K562 (cell line): Measurements from ENCODE around the gene CMAS. TPM values are rescaled to one million over a fixed set of nuclear protein-coding genes. Genes with fewer than 3 reads are reported as not detected.

ENCODE experiments used
- ATF2 ChIP-seq: sonication (generic); formaldehyde crosslinking; IDR thresholded peaks from 2 replicates; pipeline ENCODE4 v1.8.1; 2022; ENCODE audit warnings: missing genetic modification reagents
- BCL6 ChIP-seq: fragments of 250-450 bp; sonication (Bioruptor Pico); IDR thresholded peaks from 2 replicates; pipeline ENCODE4 v1.4.0; 2020
- CBX8 ChIP-seq: fragments of 200-600 bp; sonication (generic); IDR thresholded peaks from 2 replicates; pipeline ENCODE4 v1.6.1; 2012; ENCODE audit warnings: borderline replicate concordance, mixed run types, low read depth, mild to moderate bottlenecking, moderate library complexity, mixed read lengths, low read length, control low read depth, inconsistent platforms; ENCODE audit not compliant: poor library complexity, severe bottlenecking; ENCODE audit errors: extremely low read depth
- CXXC5 ChIP-seq: fragments of 250-450 bp; sonication (Bioruptor Pico); IDR thresholded peaks from 2 replicates; pipeline ENCODE4 v1.8.0; 2022; ENCODE audit warnings: inconsistent platforms, mild to moderate bottlenecking, moderate library complexity
- DEAF1 ChIP-seq: fragments of 450-650 bp; formaldehyde crosslinking; IDR thresholded peaks from 2 replicates; pipeline ENCODE4 v1.4.0; 2020; ENCODE audit warnings: mild to moderate bottlenecking, moderate library complexity
- DIDO1 ChIP-seq: fragments of 450-650 bp; IDR thresholded peaks from 2 replicates; pipeline ENCODE4 v1.6.1; 2016; ENCODE audit warnings: low read depth, missing biosample characterization, missing genetic modification characterization
- DMBX1 ChIP-seq: fragments of 250-450 bp; sonication (Bioruptor Pico); IDR thresholded peaks from 2 replicates; pipeline ENCODE4 v1.8.0; 2022; ENCODE audit warnings: inconsistent platforms, mild to moderate bottlenecking, moderate library complexity, borderline replicate concordance
- DPF2 ChIP-seq: fragments of 450-650 bp; IDR thresholded peaks from 2 replicates; pipeline ENCODE4 v1.6.1; 2016
- EP400 ChIP-seq: fragments of 450-650 bp; IDR thresholded peaks from 2 replicates; pipeline ENCODE4 v1.6.1; 2017; ENCODE audit warnings: antibody characterized with exemption, mild to moderate bottlenecking, moderate library complexity
- GTF2F1 ChIP-seq: IDR thresholded peaks from 2 replicates; pipeline ENCODE4 v1.6.1; 2011; ENCODE audit warnings: low read depth, low read length, improper control_type of control experiment
- HDAC2 ChIP-seq: fragments of 450-650 bp; IDR thresholded peaks from 2 replicates; pipeline ENCODE4 v1.6.1; 2016; ENCODE audit warnings: mild to moderate bottlenecking
- KLF13 ChIP-seq: fragments of 450-650 bp; IDR thresholded peaks from 2 replicates; pipeline ENCODE4 v1.6.1; 2016; ENCODE audit warnings: missing genetic modification characterization, low read depth, mild to moderate bottlenecking, missing compliant biosample characterization, moderate library complexity, borderline replicate concordance
- KLF6 ChIP-seq: fragments of 250-450 bp; sonication (Bioruptor Pico); IDR thresholded peaks from 2 replicates; pipeline ENCODE4 v1.4.0; 2020; ENCODE audit warnings: mild to moderate bottlenecking, moderate library complexity, borderline replicate concordance
- PKNOX1 ChIP-seq: fragments of 450-650 bp; IDR thresholded peaks from 2 replicates; pipeline ENCODE4 v1.6.1; 2016
- POLR2AphosphoS2 ChIP-seq: IDR thresholded peaks from 2 replicates; pipeline ENCODE4 v1.6.1; 2012; ENCODE audit warnings: low read length, improper control_type of control experiment
- RBM15 ChIP-seq: fragments of 200-400 bp; formaldehyde crosslinking; IDR thresholded peaks from 2 replicates; pipeline ENCODE4 v1.6.1; 2018; ENCODE audit warnings: mild to moderate bottlenecking, low read length, moderate library complexity; ENCODE audit not compliant: insufficient read depth
- STAT5A ChIP-seq: IDR thresholded peaks from 2 replicates; pipeline ENCODE4 v1.6.1; 2012; ENCODE audit warnings: low read length, inconsistent platforms, borderline replicate concordance
- SUPT5H ChIP-seq: fragments of 450-650 bp; IDR thresholded peaks from 2 replicates; pipeline ENCODE4 v1.6.1; 2016
- TAF9B ChIP-seq: fragments of 450-650 bp; IDR thresholded peaks from 2 replicates; pipeline ENCODE4 v1.6.1; 2018; ENCODE audit warnings: mild to moderate bottlenecking; ENCODE audit not compliant: partially characterized antibody
- TEAD1 ChIP-seq, 2 experiments: fragments of 450-650 bp in 1 of 2; sonication (generic) in 1 of 2; formaldehyde crosslinking; IDR thresholded peaks; 2 replicates each; pipeline versions ENCODE4 v1.4.0 to v1.8.0; 2020 to 2022; ENCODE audit warnings: mild to moderate bottlenecking in 2 of 2, missing genetic modification reagents in 1 of 2
- UBTF ChIP-seq, 2 experiments: IDR thresholded peaks; 2 replicates each; pipeline ENCODE4 v1.6.1; 2012; ENCODE audit warnings: improper control_type of control experiment in 2 of 2, low read depth in 2 of 2, low read length in 2 of 2, borderline replicate concordance in 1 of 2
- ZNF23 ChIP-seq: fragments of 250-450 bp; sonication (Bioruptor Pico); IDR thresholded peaks from 2 replicates; pipeline ENCODE4 v1.4.0; 2020; ENCODE audit warnings: mild to moderate bottlenecking
- ZNF436 ChIP-seq: fragments of 250-450, 450-650 bp; sonication (Bioruptor Pico); formaldehyde crosslinking; IDR thresholded peaks from 2 replicates; pipeline ENCODE4 v1.7.0; 2020; ENCODE audit warnings: mild to moderate bottlenecking
- ZNF780A ChIP-seq: fragments of 250-450 bp; sonication (Bioruptor Pico); IDR thresholded peaks from 2 replicates; pipeline ENCODE4 v1.5.0; 2021; ENCODE audit warnings: mild to moderate bottlenecking
- polyA plus RNA-seq, 8 experiments: library from polyadenylated mRNA; depleted of rRNA in 4 of 8; stranded (reverse) in 5 of 8; unstranded in 3 of 8; fragments of >200 nt; fragmentation: Nextera tagmentation in 2 of 8; fragmentation: Illumina TruSeq in 1 of 8; extraction: Ambion mirVana in 2 of 8; extraction: Trizol in 1 of 8; gene quantifications; 2 replicates each; pipeline versions ENCODE4 v1.2.1 to v1.2.3, GENCODE V29; 2011 to 2014; ENCODE audit warnings: inconsistent platforms in 1 of 8, missing spikeins in 1 of 8
- total RNA-seq, 7 experiments: library from RNA; depleted of rRNA in 6 of 7; stranded (reverse); fragments of >200 nt in 6 of 7; fragmentation: Illumina TruSeq in 2 of 7; extraction: Trizol in 2 of 7; gene quantifications; 2 replicates each; pipeline versions ENCODE4 v1.2.1 to v1.2.3, GENCODE V29; 2011 to 2021; ENCODE audit warnings: low replicate concordance in 1 of 7

CMAS gene
- total and polyA plus RNA-seq, 9 of the 15 experiments (the other 6 are each of a cell fraction or from before 2014, with no cell fraction given): 29.7 to 108 (median 65.3) TPM

GRCh38 chr12:22082190-22082701, 36.2 kb downstream of the CMAS start (continued):
- TF ChIP-seq RBM15 (no peak), KLF6 (CRISPR knock-in tag) (no peak), EP400 (peak; percentile 42; the same call in 1 of the 2 replicates), UBTF (IDR thresholded peaks at IDR 0.05; ENCODE audit: borderline replicate concordance in 1 of 2, low read depth in 2 of 2, low read length in 2 of 2) (peak; percentile 56 to 94; a peak in 2 of 4 replicates), SUPT5H (peak; percentile 47), GTF2F1 (no peak), CXXC5 (no peak; the same call in 1 of the 2 replicates), ATF2 (CRISPR knock-in tag) (no peak), HDAC2 (no peak), ZNF23 (no peak), DPF2 (0 out of 2 replicates have a peak, but pooled peaks have one; percentile 36), TAF9B (peak; percentile 66), ZNF780A (CRISPR knock-in tag) (no peak), CBX8 (no peak), DMBX1 (CRISPR knock-in tag) (peak; percentile 36; the same call in 1 of the 2 replicates), DEAF1 (CRISPR knock-in tag) (no peak), KLF13 (tag) (no peak), STAT5A (no peak), DIDO1 (tag) (no peak), POLR2AphosphoS2 (no peak), TEAD1 (CRISPR knock-in tag; IDR thresholded peaks at IDR 0.05) (no peak), ZNF436 (CRISPR knock-in tag) (no peak), BCL6 (no peak), PKNOX1 (peak; percentile 70)
